Upper lobe of right lung (tissue), 1 donor: ENCODE measurements around the gene LPP. TPM values are rescaled to one million over a fixed set of nuclear protein-coding genes. Genes with fewer than 3 reads are reported as not detected.

Experiments used
- ATAC-seq: fragments of 200-7000 bp; cut with Tn5 transposase; one replicate; pipeline ENCODE4 v1.9.1; 2020; ENCODE audit warnings: mild to moderate bottlenecking, moderate library complexity
- DNase-seq: peaks from one replicate; pipeline ENCODE4 v3.0.0-alpha.2; 2020
- H3K27ac ChIP-seq: fragments of 200-600 bp; one replicate; pipeline ENCODE4 v1.8.0; 2022
- H3K27me3 ChIP-seq: fragments of 200-600 bp; one replicate; pipeline ENCODE4 v1.8.0; 2022; ENCODE audit warnings: mild to moderate bottlenecking
- H3K36me3 ChIP-seq: fragments of 200-600 bp; one replicate; pipeline ENCODE4 v1.8.0; 2022
- H3K4me1 ChIP-seq: fragments of 200-600 bp; one replicate; pipeline ENCODE4 v1.8.0; 2022
- H3K4me3 ChIP-seq: fragments of 200-600 bp; one replicate; pipeline ENCODE4 v1.8.0; 2022; ENCODE audit warnings: mild to moderate bottlenecking
- H3K9me3 ChIP-seq: fragments of 200-600 bp; one replicate; pipeline ENCODE4 v1.8.0; 2022
- CTCF ChIP-seq: fragments of 200-600 bp; IDR thresholded peaks from one replicate; pipeline ENCODE4 v1.8.0; 2022; ENCODE audit warnings: antibody characterized with exemption
- intact Hi-C: fragments of 100-400 bp; cut with DNase I; formaldehyde crosslinking; loops from one replicate; pipeline ENCODE4 v1.11.0; 2022
- total RNA-seq: library from RNA; stranded (reverse); fragmentation: NEBNext Ultra II Directional; extraction: Animal tissue kit (Norgen Biotek cat#: 25700); gene quantifications from one replicate; pipeline ENCODE4 v1.2.1, GENCODE V29; 2021
- donor health status: DM: no; HTN: yes; CAD: no; lungs with severe emphysema.

LPP gene
- total RNA-seq, 1 donor from 2014 or later: 191 TPM

- DNase-seq (no peak), ATAC-seq (no peak)
- intact Hi-C loops: no loop called here
- Histone ChIP-seq H3K4me3 (no peak overlapping the region), H3K27me3 (no peaks in the 10 kb centered on the region), H3K27ac (no peak overlapping the region), H3K9me3 (no peaks in the 10 kb centered on the region), H3K4me1 (no peaks in the 10 kb centered on the region), H3K36me3 (no peaks in the 10 kb centered on the region)
- no peak for TF ChIP-seq CTCF
Observed at GRCh38 chr3:188890572-188891270, 736.8 kb downstream of the LPP start.

- no peak for TF ChIP-seq CTCF
- H3K27ac ChIP-seq: peak overlapping the region; percentile 55
- intact Hi-C loops: no loop called here
- peaks cover 19% of the 10 kb centered on the region for H3K4me1 ChIP-seq
- no peak overlapping the region for H3K4me3 ChIP-seq
- DNase-seq (no peak), ATAC-seq (peak; percentile 69)
- H3K9me3 ChIP-seq: no peaks in the 10 kb centered on the region
- no peaks in the 10 kb centered on the region for H3K36me3 ChIP-seq
- H3K27me3 ChIP-seq: no peaks in the 10 kb centered on the region
Observed at GRCh38 chr3:188899881-188900280, 745.9 kb downstream of the LPP start.

- peak overlapping the region; percentile 55 for H3K27ac ChIP-seq
- no peak overlapping the region for H3K4me3 ChIP-seq
- no peaks in the 10 kb centered on the region for H3K9me3 ChIP-seq
- peaks cover 19% of the 10 kb centered on the region for H3K4me1 ChIP-seq
- no peak for ATAC-seq
- no peak for DNase-seq
- no peak for TF ChIP-seq CTCF
- intact Hi-C loops: no loop called here
- H3K27me3 ChIP-seq: no peaks in the 10 kb centered on the region
- H3K36me3 ChIP-seq: no peaks in the 10 kb centered on the region
Observed at GRCh38 chr3:188900421-188900951, 746.5 kb downstream of the LPP start.

GRCh38 chr3:188901126-188901525 lies 747.2 kb downstream of the LPP start:
- no peak overlapping the region for H3K4me3 ChIP-seq
- intact Hi-C loops: no loop called here
- no peaks in the 10 kb centered on the region for H3K9me3 ChIP-seq
- TF ChIP-seq CTCF: no peak
- H3K27ac ChIP-seq: peak overlapping the region; percentile 55
- H3K27me3 ChIP-seq: no peaks in the 10 kb centered on the region
- peaks cover 19% of the 10 kb centered on the region for H3K4me1 ChIP-seq
- H3K36me3 ChIP-seq: no peaks in the 10 kb centered on the region
- DNase-seq (no peak), ATAC-seq (peak; percentile 31)

- H3K27ac ChIP-seq: peak overlapping the region; percentile 55
- no peak for ATAC-seq
Observed at GRCh38 chr3:188901671-188902287, 747.8 kb downstream of the LPP start.

More at GRCh38 chr3:188901671-188902287, 747.8 kb downstream of the LPP start:
- Histone ChIP-seq H3K27me3 (no peaks in the 10 kb centered on the region), H3K9me3 (no peaks in the 10 kb centered on the region), H3K4me1 (peaks cover 19% of the 10 kb centered on the region), H3K36me3 (no peaks in the 10 kb centered on the region), H3K4me3 (no peak overlapping the region)
- intact Hi-C loops: no loop called here
- no peak for TF ChIP-seq CTCF
- DNase-seq: no peak
